ENCODE measurements around the gene HOXD13.

Gene HOXD13

GRCh38 chr2:176095421-176095820, 2.9 kb downstream of the HOXD13 start:
- DNase-seq: no peak

GRCh38 chr2:176096243-176096985, 3.9 kb downstream of the HOXD13 start:
- DNase-seq: no peak

GRCh38 chr2:176096986-176097819, 4.7 kb downstream of the HOXD13 start:
- DNase-seq: peak; percentile 91

GRCh38 chr2:176097820-176098365, 5.4 kb downstream of the HOXD13 start:
- DNase-seq: no peak

- peak; percentile 59 for DNase-seq
Measured at GRCh38 chr2:176098366-176099158, 6.0 kb downstream of the HOXD13 start.

- DNase-seq: no peak
Measured at GRCh38 chr2:176099159-176099727, 6.7 kb downstream of the HOXD13 start.

- no peak for DNase-seq
Measured at GRCh38 chr2:176099728-176100546, 7.4 kb downstream of the HOXD13 start, which contains the start of gene HOXD12. HOXD12 (plus strand) TSS chr2:176099795; CDS start chr2:176099802, 7 bp downstream.

GRCh38 chr2:176100547-176101140, 8.1 kb downstream of the HOXD13 start:
- no peak for DNase-seq

- DNase-seq: no peak
Measured at GRCh38 chr2:176101216-176101830, 8.8 kb downstream of the HOXD13 start.

GRCh38 chr2:176101842-176102241, 9.3 kb downstream of the HOXD13 start:
- DNase-seq: no peak

- DNase-seq: no peak
Measured at GRCh38 chr2:176102309-176102866, 9.9 kb downstream of the HOXD13 start.

- DNase-seq: no peak
Measured at GRCh38 chr2:176103194-176103593, 10.7 kb downstream of the HOXD13 start.

- DNase-seq: no peak
Measured at GRCh38 chr2:176103742-176104315, 11.3 kb downstream of the HOXD13 start.

GRCh38 chr2:176104316-176105077, 12.0 kb downstream of the HOXD13 start:
- no peak for DNase-seq

- no peak for DNase-seq
Measured at GRCh38 chr2:176105078-176105729, 12.7 kb downstream of the HOXD13 start.

GRCh38 chr2:176105730-176106580, 13.4 kb downstream of the HOXD13 start:
- no peak for DNase-seq
